K562 (cell line): ENCODE data around the gene MCM9.

Experiments used
- ATF1 ChIP-seq, 2 experiments: fragments of 450-650 bp in 1 of 2; IDR thresholded peaks; 2 replicates each; pipeline ENCODE4 v1.6.1; 2016; ENCODE audit warnings: missing compliant biosample characterization in 1 of 2, missing genetic modification characterization in 1 of 2
- CEBPB ChIP-seq: fragments of 450-650 bp; IDR thresholded peaks from 2 replicates; pipeline ENCODE4 v1.6.1; 2016; ENCODE audit warnings: missing genetic modification characterization, missing compliant biosample characterization
- CTCF ChIP-seq, 3 experiments: IDR thresholded peaks in 2 of 3; conservative IDR thresholded peaks in 1 of 3; 2 replicates each; pipeline ENCODE4 v1.5.1; 2011 to 2012; ENCODE audit warnings: low read length in 3 of 3, mild to moderate bottlenecking in 3 of 3, control low read depth in 2 of 3, improper control_type of control experiment in 1 of 3, inconsistent platforms in 1 of 3, low read depth in 1 of 3, mixed read lengths in 1 of 3, moderate library complexity in 1 of 3; ENCODE audit not compliant: insufficient read depth in 2 of 3
- E2F6 ChIP-seq, 2 experiments: IDR thresholded peaks; 2 replicates each; pipeline ENCODE4 v1.6.1; 2011; ENCODE audit warnings: borderline replicate concordance in 1 of 2, control low read depth in 1 of 2, low read depth in 1 of 2, low read length in 1 of 2, mild to moderate bottlenecking in 1 of 2, mixed read lengths in 1 of 2, moderate library complexity in 1 of 2; ENCODE audit not compliant: insufficient read depth in 1 of 2, insufficient read length in 1 of 2, poor library complexity in 1 of 2, severe bottlenecking in 1 of 2; ENCODE audit errors: extremely low read depth in 1 of 2
- ESRRA ChIP-seq: fragments of 450-650 bp; IDR thresholded peaks from 2 replicates; pipeline ENCODE4 v1.6.1; 2014; ENCODE audit warnings: low read depth, mild to moderate bottlenecking, moderate library complexity, borderline replicate concordance
- HEY1 ChIP-seq: fragments of 250-450 bp; sonication (Bioruptor Pico); IDR thresholded peaks from 2 replicates; pipeline ENCODE4 v1.5.0; 2020; ENCODE audit warnings: mild to moderate bottlenecking, moderate library complexity, borderline replicate concordance
- PHF8 ChIP-seq: fragments of 200-600 bp; sonication (generic); IDR thresholded peaks from 2 replicates; pipeline ENCODE4 v1.6.1; 2012; ENCODE audit warnings: mixed run types, mild to moderate bottlenecking, inconsistent platforms, low read length, moderate library complexity, borderline replicate concordance
- SAFB2 ChIP-seq: fragments of 200-400 bp; formaldehyde crosslinking; IDR thresholded peaks from 2 replicates; pipeline ENCODE4 v1.6.1; 2018; ENCODE audit warnings: borderline replicate concordance, low read length, low read depth, moderate library complexity; ENCODE audit not compliant: severe bottlenecking
- ZBED1 ChIP-seq: IDR thresholded peaks from 2 replicates; pipeline ENCODE4 v1.6.1; 2014

DNA sequence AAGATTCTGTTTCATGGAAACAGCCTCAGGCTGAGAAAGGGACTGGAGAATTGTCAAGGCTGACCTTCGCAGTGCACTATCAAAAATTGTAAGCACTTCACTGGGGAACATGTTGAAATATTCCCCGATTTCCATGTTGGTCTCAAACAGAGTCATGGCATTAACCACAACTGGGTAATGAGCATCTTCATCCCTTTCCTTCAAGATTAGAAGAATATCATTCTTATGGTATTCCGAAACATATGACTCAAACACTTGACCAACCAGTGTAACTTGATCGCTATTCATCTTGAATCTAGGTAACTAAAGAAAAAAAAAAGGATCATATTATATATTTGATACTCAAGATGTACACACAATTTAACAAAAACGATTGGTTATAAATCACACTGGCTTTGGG is 3.5 kb downstream of the MCM9 start:
- no peak for TF ChIP-seq CTCF (IDR thresholded peaks at IDR 0.05 in 2 of 3, conservative IDR thresholded peaks at IDR 0.05 in 1 of 3; ENCODE audit: insufficient read depth in 2 of 3, low read depth in 1 of 3, low read length in 3 of 3)
- TF ChIP-seq HEY1 (CRISPR knock-in tag), result no peak
- TF ChIP-seq CEBPB (tag), result no peak
- TF ChIP-seq ESRRA, result no peak
- TF ChIP-seq SAFB2, result no peak
- no peak for TF ChIP-seq ZBED1
- TF ChIP-seq ATF1 (CRISPR knock-in tag; IDR thresholded peaks at IDR 0.05), result no peak
- TF ChIP-seq ATF1 (tag; IDR thresholded peaks at IDR 0.05), result no peak
- TF ChIP-seq E2F6 (IDR thresholded peaks at IDR 0.05; ENCODE audit: borderline replicate concordance in 1 of 2, extremely low read depth in 1 of 2, insufficient read depth in 1 of 2, insufficient read length in 1 of 2, low read depth in 1 of 2, low read length in 1 of 2, poor library complexity in 1 of 2, severe bottlenecking in 1 of 2), result no peak
- no peak for TF ChIP-seq PHF8
